Measurements from ENCODE around the gene EDIL3. TPM values are rescaled to one million over a fixed set of nuclear protein-coding genes. Genes with fewer than 3 reads are reported as not detected.

The EDIL3 gene
- total RNA-seq, 4 donors from 2014 or later: 15.1 to 60.0 (median 28.4) TPM

DNA sequence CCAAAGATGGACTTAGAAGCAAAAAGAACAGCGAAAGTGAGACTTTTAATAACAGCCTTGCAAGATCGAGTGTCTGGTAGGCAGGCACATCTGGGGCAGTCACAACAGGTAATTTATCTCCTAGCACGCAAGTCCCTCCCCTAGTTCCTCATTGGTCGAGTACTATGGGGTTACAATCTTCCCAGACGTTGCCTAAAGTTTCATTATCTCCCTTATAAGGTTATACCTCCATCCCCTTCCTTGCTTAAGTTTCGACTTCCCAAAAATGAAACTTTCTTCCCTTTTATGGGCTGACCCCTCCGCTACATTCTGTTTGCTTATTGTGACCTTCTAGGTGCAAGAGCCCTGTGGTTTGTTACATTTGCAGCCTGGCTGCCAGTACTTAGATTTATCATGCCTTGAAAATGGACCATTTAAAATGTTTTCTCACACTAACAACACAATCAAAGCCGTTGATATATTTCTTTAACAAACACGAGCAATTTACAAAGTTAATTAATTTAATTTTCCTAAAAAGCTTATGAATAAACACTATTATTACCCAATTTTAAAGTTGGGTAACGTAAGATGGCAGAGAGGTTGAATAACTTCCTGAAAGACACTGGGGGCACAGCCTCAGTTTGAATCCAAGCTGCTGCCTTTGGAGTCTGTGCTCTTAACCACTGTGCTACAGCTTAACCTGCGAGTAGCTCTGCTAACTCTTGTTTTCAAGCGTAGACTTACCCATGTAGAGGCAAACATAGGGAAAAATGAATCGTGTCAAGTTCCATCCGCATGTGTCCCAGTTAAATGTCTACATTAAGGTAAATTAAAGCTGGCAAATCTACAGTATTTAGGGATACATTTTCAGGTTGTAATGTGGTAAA, 91.7 kb downstream of the EDIL3 start:
- no peak for DNase-seq
- H3K4me3 ChIP-seq: no peak overlapping the region
- no peaks in the 10 kb centered on the region for H3K9me3 ChIP-seq
- no peaks in the 10 kb centered on the region for H3K36me3 ChIP-seq
- no peak overlapping the region for H3K27ac ChIP-seq
- H3K27me3 ChIP-seq: no peaks in the 10 kb centered on the region
- TF ChIP-seq, protein P1, sequence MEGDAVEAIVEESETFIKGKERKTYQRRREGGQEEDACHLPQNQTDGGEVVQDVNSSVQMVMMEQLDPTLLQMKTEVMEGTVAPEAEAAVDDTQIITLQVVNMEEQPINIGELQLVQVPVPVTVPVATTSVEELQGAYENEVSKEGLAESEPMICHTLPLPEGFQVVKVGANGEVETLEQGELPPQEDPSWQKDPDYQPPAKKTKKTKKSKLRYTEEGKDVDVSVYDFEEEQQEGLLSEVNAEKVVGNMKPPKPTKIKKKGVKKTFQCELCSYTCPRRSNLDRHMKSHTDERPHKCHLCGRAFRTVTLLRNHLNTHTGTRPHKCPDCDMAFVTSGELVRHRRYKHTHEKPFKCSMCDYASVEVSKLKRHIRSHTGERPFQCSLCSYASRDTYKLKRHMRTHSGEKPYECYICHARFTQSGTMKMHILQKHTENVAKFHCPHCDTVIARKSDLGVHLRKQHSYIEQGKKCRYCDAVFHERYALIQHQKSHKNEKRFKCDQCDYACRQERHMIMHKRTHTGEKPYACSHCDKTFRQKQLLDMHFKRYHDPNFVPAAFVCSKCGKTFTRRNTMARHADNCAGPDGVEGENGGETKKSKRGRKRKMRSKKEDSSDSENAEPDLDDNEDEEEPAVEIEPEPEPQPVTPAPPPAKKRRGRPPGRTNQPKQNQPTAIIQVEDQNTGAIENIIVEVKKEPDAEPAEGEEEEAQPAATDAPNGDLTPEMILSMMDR (IDR thresholded peaks at IDR 0.05): no peak
- TF ChIP-seq POLR2A (IDR thresholded peaks at IDR 0.05): no peak
- intact Hi-C loops (cut with DNase I; ENCODE audit: low total_unique reads): no loop called here
- no peaks in the 10 kb centered on the region for H3K4me1 ChIP-seq

DNA sequence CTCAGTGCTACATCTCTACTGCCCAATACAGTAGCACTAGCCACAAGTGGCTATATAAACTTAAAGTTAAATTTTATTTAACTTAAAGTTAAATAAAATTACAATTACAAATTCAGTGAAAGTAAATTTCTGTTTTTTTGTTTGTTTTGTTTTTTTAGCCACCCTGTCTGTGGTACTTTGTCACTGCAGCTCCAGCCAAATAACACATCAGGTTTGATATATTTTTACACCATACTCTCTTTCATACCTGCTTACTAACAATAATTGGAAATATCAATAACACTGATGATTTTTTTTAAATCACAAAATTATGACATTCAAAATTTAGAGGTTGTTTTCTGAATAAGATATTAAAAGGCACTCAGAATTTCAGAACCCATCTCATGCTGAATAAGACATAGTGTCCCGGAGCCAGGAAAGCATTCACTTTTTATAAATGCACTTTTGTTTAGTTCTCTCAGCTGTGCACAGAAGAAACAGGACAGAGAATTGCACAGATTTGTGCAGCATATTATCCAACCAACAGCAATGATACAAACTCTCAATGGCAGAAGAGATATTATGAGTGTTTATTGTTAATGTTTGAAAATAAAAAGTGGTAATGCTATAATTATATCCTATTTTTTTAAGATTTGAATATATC, 92.6 kb downstream of the EDIL3 start:
- TF ChIP-seq POLR2A (IDR thresholded peaks at IDR 0.05): no peak
- TF ChIP-seq, protein P1 (IDR thresholded peaks at IDR 0.05): no peak
- H3K36me3 ChIP-seq: no peaks in the 10 kb centered on the region
- H3K4me3 ChIP-seq: no peak overlapping the region
- no peaks in the 10 kb centered on the region for H3K27me3 ChIP-seq
- no peaks in the 10 kb centered on the region for H3K4me1 ChIP-seq
- no peak overlapping the region for H3K27ac ChIP-seq
- intact Hi-C loops (cut with DNase I; ENCODE audit: low total_unique reads): no loop called here
- DNase-seq: no peak
- H3K9me3 ChIP-seq: no peaks in the 10 kb centered on the region

DNA sequence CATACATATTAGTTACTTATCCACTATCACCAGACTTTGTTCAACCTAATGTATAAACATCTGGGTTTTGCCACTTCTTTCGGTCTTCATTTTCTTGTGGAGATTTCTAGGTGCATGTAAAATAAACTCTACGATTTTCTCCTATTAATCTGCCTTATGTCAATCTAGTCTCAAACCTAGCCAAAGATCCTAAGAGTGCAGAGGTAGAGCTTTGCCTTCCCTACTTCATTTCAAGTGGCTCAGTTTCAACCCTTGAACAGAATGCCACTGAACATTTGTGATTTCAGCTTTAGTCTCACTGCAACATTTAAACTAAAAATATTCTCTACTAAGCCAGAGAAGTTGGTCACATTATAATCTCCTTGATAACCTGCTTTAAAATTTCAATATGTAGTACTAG, 94.0 kb downstream of the EDIL3 start:
- Histone ChIP-seq H3K4me1 (no peaks in the 10 kb centered on the region), H3K27me3 (no peaks in the 10 kb centered on the region), H3K4me3 (no peak overlapping the region), H3K27ac (no peak overlapping the region), H3K36me3 (no peaks in the 10 kb centered on the region), H3K9me3 (no peaks in the 10 kb centered on the region)
- intact Hi-C loops (cut with DNase I; ENCODE audit: low total_unique reads): no loop called here
- no peak for DNase-seq
- TF ChIP-seq, protein P1 (IDR thresholded peaks at IDR 0.05): no peak
- no peak for TF ChIP-seq POLR2A (IDR thresholded peaks at IDR 0.05)

DNA sequence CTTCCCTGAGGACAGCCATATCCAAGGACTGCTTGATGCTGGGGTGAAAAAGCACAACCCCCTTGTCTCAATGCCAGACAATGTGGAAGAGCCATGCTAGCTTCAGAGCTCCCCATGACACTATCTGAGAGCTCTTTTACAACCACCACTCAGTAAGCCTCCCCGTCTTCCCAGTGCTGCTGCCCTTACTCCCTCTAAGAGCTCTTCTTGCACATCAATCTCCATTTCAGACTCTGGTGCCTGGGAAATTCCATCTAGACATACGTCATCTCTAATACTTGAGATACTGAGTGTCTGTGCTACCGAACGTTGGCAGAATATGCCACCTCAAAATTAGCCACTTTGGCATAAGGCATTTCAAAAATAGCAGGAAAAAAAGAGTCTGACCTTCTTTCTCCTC, 94.5 kb downstream of the EDIL3 start:
- Histone ChIP-seq H3K4me1 (no peaks in the 10 kb centered on the region), H3K36me3 (no peaks in the 10 kb centered on the region), H3K9me3 (no peaks in the 10 kb centered on the region), H3K27me3 (no peaks in the 10 kb centered on the region), H3K4me3 (no peak overlapping the region), H3K27ac (no peak overlapping the region)
- intact Hi-C loops (cut with DNase I; ENCODE audit: low total_unique reads): no loop called here
- DNase-seq: no peak
- TF ChIP-seq, protein P1 (IDR thresholded peaks at IDR 0.05): no peak
- TF ChIP-seq POLR2A (IDR thresholded peaks at IDR 0.05): no peak

DNA sequence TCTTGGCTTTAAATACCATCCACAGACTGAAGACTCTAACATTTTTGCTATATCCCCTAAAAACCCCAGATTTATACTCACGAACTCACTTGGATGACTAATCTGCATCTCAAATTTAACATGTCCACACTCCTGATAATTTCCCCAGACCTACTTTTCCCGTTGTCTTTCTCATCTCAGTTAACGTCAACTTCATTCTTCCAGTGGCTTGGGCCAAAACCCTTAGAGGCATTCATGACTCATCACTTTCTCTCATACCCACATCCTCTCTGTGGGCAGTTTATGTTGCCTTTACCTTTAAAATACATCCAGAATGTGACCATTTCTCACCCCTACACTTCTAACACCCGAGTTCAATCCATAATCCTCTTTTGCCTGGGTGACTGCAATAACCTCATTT, 96.7 kb downstream of the EDIL3 start:
- no peaks in the 10 kb centered on the region for H3K4me1 ChIP-seq
- H3K27me3 ChIP-seq: no peaks in the 10 kb centered on the region
- no peak for DNase-seq
- TF ChIP-seq, protein P1 (IDR thresholded peaks at IDR 0.05): no peak
- TF ChIP-seq POLR2A (IDR thresholded peaks at IDR 0.05): no peak
- H3K4me3 ChIP-seq: no peak overlapping the region
- no peaks in the 10 kb centered on the region for H3K36me3 ChIP-seq
- H3K9me3 ChIP-seq: no peaks in the 10 kb centered on the region
- intact Hi-C loops (cut with DNase I; ENCODE audit: low total_unique reads): no loop called here
- no peak overlapping the region for H3K27ac ChIP-seq
